Keratinocyte (primary cell): ENCODE results near the gene GNAL. TPM values are rescaled to one million over a fixed set of nuclear protein-coding genes. Genes with fewer than 3 reads are reported as not detected.

Experiments
- DNase-seq: peaks from one replicate; pipeline ENCODE4 v3.0.0-alpha.2; 2011; ENCODE audit warnings: low read depth, missing footprints, low spot score
- FAIRE-seq: peaks from 2 replicates; lab custom pipeline; 2011; peaks lifted over from hg19 to GRCh38; lab: Jason Lieb, UNC
- H2AFZ ChIP-seq: 2 replicates; pipeline ENCODE4 v1.6.0; 2012; ENCODE audit warnings: low read length, control low read depth, inconsistent platforms; ENCODE audit not compliant: control insufficient read depth
- H3K27ac ChIP-seq: 2 replicates; pipeline ENCODE4 v1.5.1; 2011; ENCODE audit warnings: low read length; ENCODE audit not compliant: control insufficient read depth, insufficient read depth
- H3K27me3 ChIP-seq: 3 replicates; pipeline ENCODE4 v1.6.0; 2011; ENCODE audit warnings: low read length; ENCODE audit not compliant: control insufficient read depth, insufficient read depth; ENCODE audit errors: extremely low read depth
- H3K36me3 ChIP-seq, 2 experiments: 2 replicates in 1 of 2; 3 replicates in 1 of 2; pipeline ENCODE4 v1.5.1; 2011; ENCODE audit warnings: low read length in 2 of 2, mild to moderate bottlenecking in 1 of 2; ENCODE audit not compliant: control insufficient read depth in 2 of 2, insufficient read depth in 2 of 2; ENCODE audit errors: extremely low read depth in 1 of 2
- H3K4me1 ChIP-seq: 3 replicates; pipeline ENCODE4 v1.5.1; 2011; ENCODE audit warnings: low read length; ENCODE audit not compliant: control insufficient read depth, insufficient read depth; ENCODE audit errors: extremely low read depth
- H3K4me2 ChIP-seq: 3 replicates; pipeline ENCODE4 v1.6.0; 2011; ENCODE audit warnings: low read depth, low read length; ENCODE audit not compliant: control insufficient read depth, insufficient read depth; ENCODE audit errors: extremely low read depth
- H3K4me3 ChIP-seq, 3 experiments: fragments of 200-600 bp in 1 of 3; sonication (generic) in 1 of 3; 2 replicates in 2 of 3; 3 replicates in 1 of 3; pipeline ENCODE4 v1.5.1; 2011 to 2016; ENCODE audit warnings: low read length in 3 of 3, mild to moderate bottlenecking in 3 of 3, control low read depth in 2 of 3, inconsistent platforms in 1 of 3, low read depth in 1 of 3, mixed read lengths in 1 of 3, mixed run types in 1 of 3, moderate library complexity in 1 of 3; ENCODE audit not compliant: control insufficient read depth in 2 of 3, insufficient read depth in 2 of 3; ENCODE audit errors: extremely low read depth in 1 of 3
- H3K79me2 ChIP-seq: 2 replicates; pipeline ENCODE4 v1.6.0; 2012; ENCODE audit warnings: low read length; ENCODE audit not compliant: control insufficient read depth, insufficient read depth
- H3K9ac ChIP-seq: 3 replicates; pipeline ENCODE4 v1.6.0; 2011; ENCODE audit warnings: low read length; ENCODE audit not compliant: control insufficient read depth, insufficient read depth; ENCODE audit errors: extremely low read depth
- H3K9me1 ChIP-seq: 3 replicates; pipeline ENCODE4 v1.6.0; 2011; ENCODE audit warnings: low read length; ENCODE audit not compliant: control insufficient read depth, insufficient read depth; ENCODE audit errors: extremely low read depth
- H3K9me3 ChIP-seq: 2 replicates; pipeline ENCODE4 v1.5.1; 2012; ENCODE audit warnings: low read depth, low read length; ENCODE audit not compliant: control insufficient read depth
- H4K20me1 ChIP-seq: 3 replicates; pipeline ENCODE4 v1.6.0; 2011; ENCODE audit warnings: low read length; ENCODE audit not compliant: control insufficient read depth, insufficient read depth; ENCODE audit errors: extremely low read depth
- CTCF ChIP-seq, 3 experiments: IDR thresholded peaks in 1 of 3; conservative IDR thresholded peaks in 1 of 3; optimal IDR thresholded peaks in 1 of 3; 2 replicates in 2 of 3; 3 replicates in 1 of 3; pipeline versions ENCODE3 to v1.5.1; 2011; ENCODE audit warnings: low read length in 3 of 3, mild to moderate bottlenecking in 3 of 3, moderate library complexity in 2 of 3, control low read depth in 1 of 3, inconsistent platforms in 1 of 3; ENCODE audit not compliant: insufficient read depth in 2 of 3; ENCODE audit errors: extremely low read depth in 1 of 3
- EZH2 ChIP-seq: IDR thresholded peaks from one replicate; pipeline ENCODE4 v1.6.1; 2012; ENCODE audit warnings: inconsistent platforms, mild to moderate bottlenecking, low read length, moderate library complexity
- dilution Hi-C: fragments of 300-500 bp; cut with MboI; formaldehyde crosslinking; loops from one replicate; pipeline ENCODE4 v1.7.0; 2020; ENCODE audit warnings: low sequenced_read_pairs; ENCODE audit not compliant: extremely low pct_ligation_motif_present
- polyA plus RNA-seq, 5 experiments: library from polyadenylated mRNA; depleted of rRNA in 3 of 5; stranded (reverse) in 3 of 5; stranded (forward) in 1 of 5; unstranded in 1 of 5; fragments of >200 nt; gene quantifications; 1 replicate in 1 of 5; 2 replicates in 3 of 5; 3 replicates in 1 of 5; pipeline versions ENCODE4 v1.2.1 to v1.2.3, GENCODE V29; 2011 to 2012; ENCODE audit warnings: missing spikeins in 2 of 5, low read depth in 1 of 5, low replicate concordance in 1 of 5

Gene GNAL
- polyA plus RNA-seq, 1 donor (not counting 4 experiments of a cell fraction or from before 2014, with no cell fraction given): 30.0 TPM

DNA sequence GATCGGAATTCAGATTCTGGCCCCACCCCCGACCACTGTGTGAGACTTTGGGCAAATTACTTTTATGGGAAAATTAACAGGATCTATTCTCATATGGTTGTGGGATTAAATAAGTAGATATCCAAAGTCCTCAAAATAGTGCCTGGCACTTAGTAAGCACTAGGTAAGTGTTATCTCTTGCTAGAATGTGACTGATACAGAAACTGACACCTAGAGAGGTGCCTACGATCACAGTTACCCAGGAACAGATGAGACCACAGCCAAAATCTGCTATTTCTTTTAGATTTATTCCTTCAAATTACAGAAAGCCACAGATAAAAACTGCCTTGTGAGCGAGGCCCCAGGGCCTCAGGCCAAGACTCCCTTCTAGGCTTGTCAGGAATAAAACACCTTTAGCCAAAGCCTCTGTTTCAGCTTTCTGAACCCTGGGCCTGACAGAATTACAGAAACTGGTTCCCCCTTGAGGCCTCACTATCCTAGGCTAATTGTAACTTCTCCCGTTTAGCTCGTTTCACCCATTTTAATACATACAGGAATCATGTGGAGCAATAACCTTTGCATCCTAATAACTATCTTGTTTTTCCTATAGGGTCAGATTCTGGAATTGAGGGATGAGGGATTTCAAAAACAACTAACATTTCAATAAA is 139.8 kb downstream of the GNAL start:
- Histone ChIP-seq H3K9ac (no peak overlapping the region), H3K4me2 (no peak overlapping the region), H3K27ac (no peak overlapping the region), H3K27me3 (no peaks in the 10 kb centered on the region), H4K20me1 (no peaks in the 10 kb centered on the region), H3K79me2 (no peaks in the 10 kb centered on the region), H3K36me3 (peaks cover 0 to 5% of the 10 kb centered on the region in 2 experiments), H2AFZ (no peak overlapping the region), H3K9me1 (no peaks in the 10 kb centered on the region), H3K4me1 (no peaks in the 10 kb centered on the region), H3K9me3 (no peaks in the 10 kb centered on the region), H3K4me3 (no peak overlapping the region)
- no peak for TF ChIP-seq CTCF (optimal IDR thresholded peaks at IDR 0.05 in 1 of 3, IDR thresholded peaks at IDR 0.05 in 1 of 3, conservative IDR thresholded peaks at IDR 0.05 in 1 of 3; ENCODE audit: extremely low read depth in 1 of 3, insufficient read depth in 2 of 3, low read length in 3 of 3)
- no peak for TF ChIP-seq EZH2
- DNase-seq (no peak), FAIRE-seq (no peak)
- dilution Hi-C loops: no loop called here

DNA sequence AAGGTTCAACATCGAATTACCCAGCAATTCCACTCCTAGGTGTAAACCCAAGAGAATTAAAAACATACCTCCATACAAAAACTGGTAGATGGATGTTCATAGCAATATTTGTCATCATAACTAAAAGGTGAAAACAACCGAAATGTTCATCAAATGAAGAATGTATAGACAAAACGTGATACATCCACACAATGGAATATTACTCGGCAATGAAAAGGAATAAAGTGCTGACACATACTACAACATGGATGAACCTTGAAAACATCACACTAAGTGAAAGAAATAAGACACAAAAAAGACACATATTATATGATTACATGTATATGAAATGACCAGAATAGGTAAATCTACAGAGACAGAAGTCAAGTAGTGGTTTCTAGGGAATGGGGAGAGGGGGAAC is 141.5 kb downstream of the GNAL start:
- H3K27me3 ChIP-seq: no peaks in the 10 kb centered on the region
- H3K79me2 ChIP-seq: no peaks in the 10 kb centered on the region
- H3K4me2 ChIP-seq: no peak overlapping the region
- H3K9ac ChIP-seq: no peak overlapping the region
- peaks cover 0 to 5% of the 10 kb centered on the region in 2 experiments for H3K36me3 ChIP-seq
- dilution Hi-C loops: no loop called here
- no peaks in the 10 kb centered on the region for H4K20me1 ChIP-seq
- FAIRE-seq: no peak
- H3K9me1 ChIP-seq: no peaks in the 10 kb centered on the region
- H3K27ac ChIP-seq: no peak overlapping the region
- no peaks in the 10 kb centered on the region for H3K9me3 ChIP-seq
- H3K4me1 ChIP-seq: no peaks in the 10 kb centered on the region
- no peak overlapping the region for H3K4me3 ChIP-seq
- H2AFZ ChIP-seq: no peak overlapping the region
- TF ChIP-seq EZH2: no peak
- TF ChIP-seq CTCF (optimal IDR thresholded peaks at IDR 0.05 in 1 of 3, IDR thresholded peaks at IDR 0.05 in 1 of 3, conservative IDR thresholded peaks at IDR 0.05 in 1 of 3; ENCODE audit: extremely low read depth in 1 of 3, insufficient read depth in 2 of 3, low read length in 3 of 3): no peak
- no peak for DNase-seq
